WERI-Rb-1 (cell line): ENCODE results near the gene APOBR.

ENCODE experiments used
- DNase-seq: peaks from one replicate; pipeline ENCODE4 v3.0.0-alpha.2; 2020
- H3K27ac ChIP-seq: fragments of 250-450 bp; sonication (Bioruptor Pico); 2 replicates; pipeline ENCODE4 v1.5.1; 2020; ENCODE audit warnings: mild to moderate bottlenecking, moderate library complexity
- H3K27me3 ChIP-seq: fragments of 250-450 bp; sonication (Bioruptor Pico); 2 replicates; pipeline ENCODE4 v1.5.1; 2021; ENCODE audit warnings: mild to moderate bottlenecking, low read depth, moderate library complexity; ENCODE audit not compliant: insufficient read depth, severe bottlenecking
- H3K36me3 ChIP-seq: fragments of 250-450 bp; sonication (Bioruptor Pico); 2 replicates; pipeline ENCODE4 v1.5.1; 2020; ENCODE audit warnings: mild to moderate bottlenecking, moderate library complexity
- H3K4me3 ChIP-seq: 2 replicates; pipeline ENCODE4 v1.5.1; 2011; ENCODE audit warnings: low read depth, mild to moderate bottlenecking, control low read depth, low read length
- H3K9me3 ChIP-seq: fragments of 250-450 bp; sonication (Bioruptor Pico); 2 replicates; pipeline ENCODE4 v1.5.1; 2021; ENCODE audit warnings: mild to moderate bottlenecking, moderate library complexity; ENCODE audit not compliant: severe bottlenecking
- CTCF ChIP-seq: IDR thresholded peaks from 2 replicates; pipeline ENCODE4 v1.5.1; 2011; ENCODE audit warnings: low read depth, mild to moderate bottlenecking, control low read depth, inconsistent platforms, low read length

APOBR gene

GRCh38 chr16:28492511-28492910 lies 1.9 kb upstream of the APOBR start:
- TF ChIP-seq CTCF = no peak
- H3K36me3 ChIP-seq = peaks cover 5% of the 10 kb centered on the region; the same call in 1 of the 2 replicates
- no peaks in the 10 kb centered on the region for H3K9me3 ChIP-seq
- H3K27ac ChIP-seq = peak overlapping the region; percentile 96
- peak overlapping the region; percentile 97 for H3K4me3 ChIP-seq
- no peak for DNase-seq
- H3K27me3 ChIP-seq = no peaks in the 10 kb centered on the region

GRCh38 chr16:28495098-28495793 lies 803 bp downstream of the APOBR start:
- Histone ChIP-seq H3K27me3 (no peaks in the 10 kb centered on the region), H3K27ac (no peak overlapping the region), H3K36me3 (no peaks in the 10 kb centered on the region), H3K4me3 (no peak overlapping the region), H3K9me3 (no peaks in the 10 kb centered on the region)
- DNase-seq = no peak
- no peak for TF ChIP-seq CTCF

- Histone ChIP-seq H3K27me3 (no peaks in the 10 kb centered on the region), H3K9me3 (no peaks in the 10 kb centered on the region), H3K36me3 (no peaks in the 10 kb centered on the region), H3K4me3 (no peak overlapping the region), H3K27ac (no peak overlapping the region)
- no peak for TF ChIP-seq CTCF
- no peak for DNase-seq
These were observed 1.6 kb downstream of the APOBR start for GRCh38 chr16:28495795-28496749.

- Histone ChIP-seq H3K4me3 (no peak overlapping the region), H3K27ac (no peak overlapping the region), H3K9me3 (no peaks in the 10 kb centered on the region), H3K36me3 (no peaks in the 10 kb centered on the region), H3K27me3 (no peaks in the 10 kb centered on the region)
- DNase-seq = no peak
- no peak for TF ChIP-seq CTCF
These were observed 2.4 kb downstream of the APOBR start for GRCh38 chr16:28496844-28497243.

- DNase-seq = no peak
- Histone ChIP-seq H3K9me3 (no peaks in the 10 kb centered on the region), H3K36me3 (no peaks in the 10 kb centered on the region), H3K27ac (no peak overlapping the region), H3K4me3 (no peak overlapping the region), H3K27me3 (no peaks in the 10 kb centered on the region)
- no peak for TF ChIP-seq CTCF
These were observed 2.9 kb downstream of the APOBR start for GRCh38 chr16:28497386-28497785.
